Right atrium auricular region (tissue), 2 donors: ENCODE data around the gene TSPAN16. TPM values are rescaled to one million over a fixed set of nuclear protein-coding genes. Genes with fewer than 3 reads are reported as not detected.

Experiments used
- DNase-seq: peaks from one replicate; pipeline ENCODE4 v3.0.0-alpha.2; 2019; ENCODE audit warnings: low spot score
- H3K27ac ChIP-seq, 2 donors: fragments of 200-600 bp; sonication (generic); 1 replicate in 1 of 2; 2 replicates in 1 of 2; pipeline ENCODE4 v1.5.1; 2016 to 2019
- H3K27me3 ChIP-seq, 2 donors: fragments of 200-600 bp; sonication (generic); one replicate each; pipeline versions ENCODE4 v1.5.1 to v1.6.0; 2017 to 2019
- H3K36me3 ChIP-seq: fragments of 200-600 bp; sonication (generic); one replicate; pipeline ENCODE4 v1.5.1; 2016
- H3K4me1 ChIP-seq, 2 donors: fragments of 200-600 bp; sonication (generic); one replicate each; pipeline versions ENCODE4 v1.5.1 to v1.6.0; 2017 to 2019
- H3K4me3 ChIP-seq, 2 donors: fragments of 200-600 bp; sonication (generic); 1 replicate in 1 of 2; 2 replicates in 1 of 2; pipeline ENCODE4 v1.5.1; 2017 to 2019; ENCODE audit warnings: mild to moderate bottlenecking in 1 of 2, moderate library complexity in 1 of 2
- H3K9me3 ChIP-seq, 2 donors: fragments of 200-600 bp; sonication (generic); one replicate each; pipeline ENCODE4 v1.5.1; 2019
- CTCF ChIP-seq, 2 donors: fragments of 200-600 bp; sonication (generic); IDR thresholded peaks; one replicate each; pipeline ENCODE4 v1.5.1; 2019; ENCODE audit warnings: antibody characterized with exemption in 2 of 2
- total RNA-seq, 2 donors: library from RNA; depleted of rRNA; stranded (reverse); fragments of >200 nt; gene quantifications; one replicate each; pipeline ENCODE4 v1.1.0, GENCODE V29; 2016

Gene TSPAN16
- total RNA-seq, 2 donors from 2014 or later: not detected

- Histone ChIP-seq H3K9me3 (no peaks in the 10 kb centered on the region), H3K4me1 (no peaks in the 10 kb centered on the region), H3K27ac (no peak overlapping the region), H3K27me3 (no peaks in the 10 kb centered on the region), H3K4me3 (no peak overlapping the region), H3K36me3 (peaks cover 23% of the 10 kb centered on the region)
- no peak for TF ChIP-seq CTCF (IDR thresholded peaks at IDR 0.05)
- no peak for DNase-seq
Observed at GRCh38 chr19:11361771-11362731, 66.1 kb downstream of the TSPAN16 start.

- no peak for DNase-seq
- Histone ChIP-seq H3K27ac (no peak overlapping the region), H3K4me3 (no peak overlapping the region), H3K36me3 (peaks cover 23% of the 10 kb centered on the region), H3K27me3 (no peaks in the 10 kb centered on the region), H3K9me3 (no peaks in the 10 kb centered on the region), H3K4me1 (no peaks in the 10 kb centered on the region)
- no peak for TF ChIP-seq CTCF (IDR thresholded peaks at IDR 0.05)
Observed at GRCh38 chr19:11363881-11364280, 67.9 kb downstream of the TSPAN16 start.

- Histone ChIP-seq H3K27ac (no peak overlapping the region), H3K4me3 (no peak overlapping the region), H3K36me3 (peaks cover 23% of the 10 kb centered on the region), H3K9me3 (no peaks in the 10 kb centered on the region), H3K4me1 (no peaks in the 10 kb centered on the region), H3K27me3 (no peaks in the 10 kb centered on the region)
- no peak for DNase-seq
- no peak for TF ChIP-seq CTCF (IDR thresholded peaks at IDR 0.05)
Observed at GRCh38 chr19:11364296-11364904, 68.4 kb downstream of the TSPAN16 start.

- Histone ChIP-seq H3K36me3 (peaks cover 23% of the 10 kb centered on the region), H3K27ac (no peak overlapping the region), H3K9me3 (no peaks in the 10 kb centered on the region), H3K4me1 (no peaks in the 10 kb centered on the region), H3K4me3 (no peak overlapping the region), H3K27me3 (no peaks in the 10 kb centered on the region)
- no peak for TF ChIP-seq CTCF (IDR thresholded peaks at IDR 0.05)
- DNase-seq: no peak
Observed at GRCh38 chr19:11364935-11365334, 69.0 kb downstream of the TSPAN16 start.

Other genes with a start within 250 kb of the TSPAN16 start
- 10 to 100 TPM; 13.8 to 15.9 TPM for gene LDLR, start 206.7 kb upstream of the TSPAN16 start, total RNA-seq
- 1 to 10 TPM; 1.2 to 5.7 TPM for gene SPC24, start 140.4 kb upstream of the TSPAN16 start, total RNA-seq
- gene KANK2, start 98.6 kb upstream of the TSPAN16 start, total RNA-seq: 100 to 1,000 TPM; 445 to 622 TPM
- gene ANGPTL8, start 56.5 kb upstream of the TSPAN16 start, total RNA-seq: 1 to 10 TPM in 1 of 2 donors, not detected in 1; 1.3 TPM
- gene DOCK6, start 33.6 kb upstream of the TSPAN16 start, total RNA-seq: 10 to 100 TPM; 12.7 to 49.4 TPM
- gene RAB3D, start 43.5 kb downstream of the TSPAN16 start, total RNA-seq: 10 to 100 TPM in 1 of 2 donors, 1 to 10 TPM in 1; 6.5 to 11.1 TPM
- gene TMEM205, start 50.1 kb downstream of the TSPAN16 start, total RNA-seq: 100 to 1,000 TPM; 301 to 343 TPM
- gene CCDC159, start 50.4 kb downstream of the TSPAN16 start, total RNA-seq: 10 to 100 TPM; 12.1 to 18.8 TPM
- gene PLPPR2, start 59.3 kb downstream of the TSPAN16 start, total RNA-seq: 10 to 100 TPM; 26.2 to 30.5 TPM
- gene SWSAP1, start 78.5 kb downstream of the TSPAN16 start, total RNA-seq: 1 to 10 TPM in 1 of 2 donors, under 1 TPM in 1; 0.44 to 1.5 TPM
- gene EPOR, start 88.2 kb downstream of the TSPAN16 start, total RNA-seq: 1 to 10 TPM; 5.9 to 10.0 TPM
- 1 to 10 TPM; 7.4 to 8.4 TPM for gene RGL3, start 123.2 kb downstream of the TSPAN16 start, total RNA-seq
- gene ODAD3, start 139.0 kb downstream of the TSPAN16 start, total RNA-seq: under 1 TPM; 0.22 to 0.59 TPM
- 10 to 100 TPM; 78.0 to 82.8 TPM for gene PRKCSH, start 139.5 kb downstream of the TSPAN16 start, total RNA-seq
- gene ELAVL3, start 184.9 kb downstream of the TSPAN16 start, total RNA-seq: not detected
- 1 to 10 TPM; 4.6 to 9.9 TPM for gene ZNF653, start 209.7 kb downstream of the TSPAN16 start, total RNA-seq
- gene ECSIT, start 233.0 kb downstream of the TSPAN16 start, total RNA-seq: 100 to 1,000 TPM in 1 of 2 donors, 10 to 100 TPM in 1; 83.6 to 126 TPM
- 100 to 1,000 TPM in 1 of 2 donors, 10 to 100 TPM in 1; 93.3 to 592 TPM for gene CNN1, start 242.7 kb downstream of the TSPAN16 start, total RNA-seq